GM19043 (cell line): Measurements from ENCODE around the gene INTS7.

ENCODE experiments used
- ATAC-seq: cut with Tn5 transposase; IDR thresholded peaks from one replicate; pipeline ENCODE4 v1.9.1; 2021; ENCODE audit warnings: low read depth; ENCODE audit not compliant: unreplicated experiment

INTS7 gene, protein sequence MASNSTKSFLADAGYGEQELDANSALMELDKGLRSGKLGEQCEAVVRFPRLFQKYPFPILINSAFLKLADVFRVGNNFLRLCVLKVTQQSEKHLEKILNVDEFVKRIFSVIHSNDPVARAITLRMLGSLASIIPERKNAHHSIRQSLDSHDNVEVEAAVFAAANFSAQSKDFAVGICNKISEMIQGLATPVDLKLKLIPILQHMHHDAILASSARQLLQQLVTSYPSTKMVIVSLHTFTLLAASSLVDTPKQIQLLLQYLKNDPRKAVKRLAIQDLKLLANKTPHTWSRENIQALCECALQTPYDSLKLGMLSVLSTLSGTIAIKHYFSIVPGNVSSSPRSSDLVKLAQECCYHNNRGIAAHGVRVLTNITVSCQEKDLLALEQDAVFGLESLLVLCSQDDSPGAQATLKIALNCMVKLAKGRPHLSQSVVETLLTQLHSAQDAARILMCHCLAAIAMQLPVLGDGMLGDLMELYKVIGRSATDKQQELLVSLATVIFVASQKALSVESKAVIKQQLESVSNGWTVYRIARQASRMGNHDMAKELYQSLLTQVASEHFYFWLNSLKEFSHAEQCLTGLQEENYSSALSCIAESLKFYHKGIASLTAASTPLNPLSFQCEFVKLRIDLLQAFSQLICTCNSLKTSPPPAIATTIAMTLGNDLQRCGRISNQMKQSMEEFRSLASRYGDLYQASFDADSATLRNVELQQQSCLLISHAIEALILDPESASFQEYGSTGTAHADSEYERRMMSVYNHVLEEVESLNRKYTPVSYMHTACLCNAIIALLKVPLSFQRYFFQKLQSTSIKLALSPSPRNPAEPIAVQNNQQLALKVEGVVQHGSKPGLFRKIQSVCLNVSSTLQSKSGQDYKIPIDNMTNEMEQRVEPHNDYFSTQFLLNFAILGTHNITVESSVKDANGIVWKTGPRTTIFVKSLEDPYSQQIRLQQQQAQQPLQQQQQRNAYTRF

GRCh38 chr1:212035123-212035834 is at the start of gene INTS7, which contains the start of gene DTL:
Gene INTS7, minus strand, starts transcription at chr1:212035557. Its CDS starts 120 bp downstream, at chr1:212035437.
Gene DTL, plus strand, starts transcription at chr1:212035748. Its CDS starts 143 bp downstream, at chr1:212035891.
- ATAC-seq, result peak; percentile 70

DNA sequence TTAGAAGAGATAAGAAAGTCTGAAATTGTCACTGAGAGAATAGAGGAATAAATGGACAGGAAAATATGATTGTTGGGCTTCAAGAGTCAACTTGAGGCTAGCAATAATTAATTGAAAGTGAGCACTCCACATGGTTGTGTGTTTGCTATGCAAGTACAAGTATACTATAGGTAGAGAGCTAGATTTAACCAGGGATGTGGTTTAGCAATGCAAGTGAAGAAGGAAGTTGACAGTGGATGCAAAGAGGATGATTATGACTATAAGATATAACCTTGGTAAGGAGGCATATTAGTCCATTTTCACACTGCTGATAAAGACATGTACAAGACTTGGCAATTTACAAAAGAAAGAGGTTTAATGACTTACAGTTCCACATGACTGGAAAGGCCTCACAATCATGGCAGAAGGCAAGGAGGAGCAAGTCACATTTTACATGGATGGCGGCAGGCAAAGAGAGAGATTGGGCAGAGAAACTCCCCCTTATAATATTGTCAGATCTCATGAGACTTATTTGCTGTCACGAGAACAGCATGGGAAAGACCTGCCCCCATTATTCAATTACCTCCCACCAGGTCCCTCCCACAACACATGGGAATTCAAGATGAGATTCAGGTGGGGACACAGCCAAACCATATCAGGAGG is 47.5 kb upstream of the INTS7 start:
- no peak for ATAC-seq

- ATAC-seq, result no peak
Observed at GRCh38 chr1:212078826-212079225, 43.5 kb upstream of the INTS7 start.

GRCh38 chr1:212077028-212077427 is 41.7 kb upstream of the INTS7 start:
- ATAC-seq, result no peak

- no peak for ATAC-seq
Observed at GRCh38 chr1:212074856-212075255, 39.5 kb upstream of the INTS7 start.

- no peak for ATAC-seq
Observed at GRCh38 chr1:212074313-212074712, 39.0 kb upstream of the INTS7 start.

DNA sequence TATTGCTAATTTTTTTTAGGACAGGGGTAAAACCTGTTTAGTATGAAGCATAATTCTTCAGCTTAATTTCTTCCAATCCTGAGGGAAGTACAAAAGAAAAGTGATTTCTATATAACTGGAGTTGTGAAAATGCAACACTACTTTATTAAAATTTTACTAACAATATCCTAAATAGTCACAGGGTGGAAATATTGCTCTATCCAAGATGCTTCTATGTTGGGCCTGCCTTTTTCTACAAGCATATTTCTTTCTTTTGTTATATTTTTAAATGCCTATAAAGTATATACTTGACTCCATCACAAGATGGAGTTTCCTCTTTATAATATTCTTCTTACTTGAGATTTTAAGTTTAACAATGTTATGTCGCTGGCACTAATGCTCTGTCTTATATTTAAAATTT is 38.1 kb upstream of the INTS7 start:
- no peak for ATAC-seq

DNA sequence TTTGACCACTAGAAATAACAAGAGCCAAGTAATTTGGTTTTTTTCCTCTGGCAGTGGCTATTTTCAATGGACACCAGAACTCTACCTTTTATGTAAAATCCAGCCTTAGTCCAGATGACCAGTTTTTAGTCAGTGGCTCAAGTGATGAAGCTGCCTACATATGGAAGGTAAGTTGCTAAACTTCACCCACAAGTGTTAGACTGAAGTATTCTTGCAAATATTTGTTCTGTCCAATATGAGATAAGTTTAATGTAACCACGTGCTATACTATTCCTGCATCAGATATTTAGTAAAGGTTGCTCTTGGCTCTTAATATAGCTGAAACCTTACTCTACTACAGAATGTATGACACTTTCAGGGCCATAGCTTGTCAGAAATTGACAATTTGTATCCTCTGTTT is 36.7 kb upstream of the INTS7 start:
- no peak for ATAC-seq

DNA sequence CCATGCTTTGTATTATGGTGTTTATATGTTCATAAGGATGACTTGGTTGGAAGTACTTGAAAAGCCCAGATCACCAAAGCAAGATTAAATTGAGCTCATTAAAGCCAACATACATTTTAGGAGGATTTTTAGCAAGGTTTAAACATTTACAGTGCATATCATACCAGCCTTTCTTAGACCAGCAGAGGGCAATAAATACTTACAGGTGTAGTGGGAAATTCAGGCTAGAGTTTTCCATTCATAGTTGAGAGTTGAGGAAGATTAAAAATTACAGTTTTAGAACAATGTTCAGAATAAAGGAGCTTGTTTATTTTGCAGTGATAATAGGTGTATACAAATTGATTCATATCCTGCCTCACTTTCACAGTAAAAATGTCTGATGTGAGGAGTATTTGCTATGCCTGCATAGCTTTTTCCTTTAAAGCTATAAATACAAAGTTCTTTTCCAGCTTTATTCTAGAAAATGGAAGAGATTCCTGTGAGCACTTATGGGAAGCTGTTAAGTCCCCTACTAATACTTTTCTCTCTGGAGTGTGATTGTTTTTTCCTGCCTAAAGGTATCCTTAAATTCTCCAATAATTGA is 35.5 kb upstream of the INTS7 start:
- ATAC-seq, result no peak

DNA sequence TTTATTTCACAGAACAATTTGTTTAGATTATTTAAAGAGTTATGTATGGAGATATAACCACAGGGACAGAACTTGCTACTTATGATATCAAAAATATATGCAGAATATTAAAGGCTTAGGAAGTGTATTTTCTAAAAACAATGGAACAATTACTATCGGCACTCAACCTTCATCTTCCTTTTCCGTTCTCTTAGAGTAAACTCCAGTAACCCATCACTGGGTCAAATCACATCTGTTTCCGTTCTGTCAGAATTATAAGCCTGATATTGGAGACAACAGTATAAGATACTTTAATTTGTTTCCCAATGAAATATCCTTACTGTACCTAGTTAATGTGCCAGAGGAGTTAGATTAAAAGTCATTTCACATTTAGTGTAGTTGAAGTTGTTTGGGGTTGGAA is 32.4 kb upstream of the INTS7 start:
- no peak for ATAC-seq

- ATAC-seq, result no peak
Observed at GRCh38 chr1:212062832-212063438, 27.6 kb upstream of the INTS7 start.

DNA sequence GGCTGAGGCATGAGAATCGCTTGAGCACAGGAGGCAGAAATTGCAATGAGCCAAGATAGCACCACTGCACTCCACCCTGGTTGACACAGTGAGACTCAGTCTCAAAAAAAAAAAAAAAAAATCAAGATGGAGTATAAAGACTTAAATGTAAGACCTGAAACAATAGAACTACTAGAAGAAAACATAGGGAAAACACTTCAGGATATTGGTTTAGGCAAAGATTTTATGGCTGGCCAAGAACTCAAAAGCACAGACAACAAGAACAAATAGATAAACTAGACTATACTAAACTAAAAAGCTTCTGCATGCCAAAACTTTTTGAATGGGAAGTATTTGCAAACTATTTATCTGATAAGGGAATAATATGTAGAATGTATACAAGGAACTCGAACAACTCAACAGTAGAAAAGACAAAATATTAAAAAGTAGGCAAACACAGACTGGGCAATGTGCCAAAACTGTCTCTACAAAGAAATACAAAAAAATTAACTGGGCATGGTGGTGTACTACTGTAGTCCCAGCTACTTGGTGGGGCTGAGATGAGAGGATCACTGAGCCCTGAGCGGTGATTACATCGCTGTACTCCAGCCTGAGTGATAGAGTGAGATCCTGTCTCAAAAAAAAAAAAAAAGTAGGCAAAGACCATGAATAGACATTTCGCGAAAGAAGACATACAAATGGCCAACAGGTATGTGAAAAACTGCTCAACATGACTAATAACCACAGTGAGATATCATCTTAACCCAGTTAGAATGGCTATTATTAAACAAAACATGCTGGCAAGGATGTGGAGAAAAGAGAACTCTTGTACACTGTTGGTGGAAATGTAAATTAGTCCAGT is 25.5 kb upstream of the INTS7 start:
- no peak for ATAC-seq

GRCh38 chr1:212055333-212055732 is 20.0 kb upstream of the INTS7 start:
- ATAC-seq, result no peak

GRCh38 chr1:212053993-212054392 is 18.6 kb upstream of the INTS7 start:
- ATAC-seq, result no peak

GRCh38 chr1:212045981-212046380 is 10.6 kb upstream of the INTS7 start:
- no peak for ATAC-seq

- ATAC-seq, result no peak
Observed at GRCh38 chr1:212044851-212045250, 9.5 kb upstream of the INTS7 start.

DNA sequence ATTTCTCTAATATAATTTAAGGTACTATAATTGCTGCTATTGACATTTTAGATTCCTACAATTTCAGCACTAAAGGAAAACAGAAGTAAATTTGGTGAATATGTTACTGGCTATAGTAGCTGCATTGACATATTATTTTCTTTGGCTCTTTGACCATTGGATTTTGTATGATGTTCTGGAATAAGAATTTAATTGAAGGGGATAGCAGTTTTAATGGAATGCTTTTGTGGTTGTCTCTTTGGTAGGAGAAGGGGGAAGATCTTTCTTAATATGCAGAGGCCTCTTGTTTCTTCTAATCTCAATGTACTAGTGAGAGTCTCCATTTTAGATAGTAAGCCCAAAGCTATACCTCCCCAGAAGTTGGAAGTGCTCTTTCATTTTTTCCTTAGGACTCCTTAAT is 7.1 kb upstream of the INTS7 start:
- no peak for ATAC-seq

DNA sequence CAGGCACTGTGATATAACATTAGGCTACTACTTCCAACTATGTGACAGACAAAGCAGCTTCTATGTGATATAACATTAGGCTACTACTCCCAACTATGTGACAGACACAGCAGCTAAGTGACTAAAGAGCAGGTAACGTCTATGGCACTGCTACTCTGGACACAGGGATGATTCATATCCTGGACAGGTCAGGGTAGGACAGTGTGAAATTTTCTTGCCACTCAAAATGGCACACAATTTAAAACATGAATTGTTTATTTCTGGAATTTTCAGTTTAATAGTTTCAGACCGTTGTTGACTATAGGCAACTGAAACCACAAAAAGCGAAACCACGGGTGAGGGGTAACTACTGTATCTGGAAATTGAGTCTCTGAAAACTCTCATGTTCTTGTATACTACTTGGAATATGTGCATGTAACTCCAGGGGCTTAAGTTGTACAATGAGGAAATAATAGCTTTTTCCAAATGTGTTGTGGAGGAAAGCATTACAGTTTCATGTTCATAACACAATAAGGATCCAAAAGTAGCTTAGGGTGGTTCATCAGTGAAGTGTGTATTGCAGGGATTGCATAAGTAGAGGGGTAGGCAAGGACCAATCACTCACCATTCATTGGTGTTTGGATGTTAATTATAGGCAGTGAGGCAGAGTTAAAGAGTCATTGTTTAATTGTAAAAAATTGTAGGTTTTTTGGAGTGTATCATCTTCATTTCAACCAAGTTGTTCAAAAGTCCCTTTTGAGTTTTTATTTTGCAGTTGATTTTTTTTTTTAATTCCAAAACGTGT is 5.5 kb upstream of the INTS7 start:
- no peak for ATAC-seq
